GM21528 (cell line): ENCODE results near the gene SPOCK1.

Source experiments
- ATAC-seq: cut with Tn5 transposase; IDR thresholded peaks from one replicate; pipeline ENCODE4 v1.9.1; 2021; ENCODE audit warnings: mild to moderate bottlenecking, moderate library complexity; ENCODE audit not compliant: unreplicated experiment, low FRiP score

SPOCK1 gene

GRCh38 chr5:137496919-137497318 is 2.2 kb downstream of the SPOCK1 start:
- no peak for ATAC-seq

GRCh38 chr5:137492331-137492730 is 6.8 kb downstream of the SPOCK1 start:
- no peak for ATAC-seq

- no peak for ATAC-seq
Measured at GRCh38 chr5:137491121-137491520, 8.0 kb downstream of the SPOCK1 start.

- ATAC-seq: no peak
Measured at GRCh38 chr5:137490591-137490990, 8.5 kb downstream of the SPOCK1 start.

- ATAC-seq: no peak
Measured at GRCh38 chr5:137488974-137489373, 10.2 kb downstream of the SPOCK1 start.

GRCh38 chr5:137488516-137488915 is 10.6 kb downstream of the SPOCK1 start:
- no peak for ATAC-seq

GRCh38 chr5:137487600-137487999 is 11.5 kb downstream of the SPOCK1 start:
- ATAC-seq: no peak

GRCh38 chr5:137486707-137487106 is 12.4 kb downstream of the SPOCK1 start:
- no peak for ATAC-seq

- no peak for ATAC-seq
Measured at GRCh38 chr5:137481596-137481995, 17.5 kb downstream of the SPOCK1 start.

- ATAC-seq: no peak
Measured at GRCh38 chr5:137478043-137478442, 21.1 kb downstream of the SPOCK1 start.

- no peak for ATAC-seq
Measured at GRCh38 chr5:137470921-137471220, 28.3 kb downstream of the SPOCK1 start.

- ATAC-seq: no peak
Measured at GRCh38 chr5:137470111-137470920, 28.8 kb downstream of the SPOCK1 start.

- ATAC-seq: no peak
Measured at GRCh38 chr5:137466889-137467288, 32.2 kb downstream of the SPOCK1 start.

- no peak for ATAC-seq
Measured at GRCh38 chr5:137465930-137466329, 33.2 kb downstream of the SPOCK1 start.

- no peak for ATAC-seq
Measured at GRCh38 chr5:137462816-137463520, 36.2 kb downstream of the SPOCK1 start.

GRCh38 chr5:137462265-137462590 is 36.9 kb downstream of the SPOCK1 start:
- ATAC-seq: no peak

GRCh38 chr5:137461391-137462264 is 37.5 kb downstream of the SPOCK1 start:
- ATAC-seq: no peak

- ATAC-seq: no peak
Measured at GRCh38 chr5:137454671-137455070, 44.5 kb downstream of the SPOCK1 start.

- no peak for ATAC-seq
Measured at GRCh38 chr5:137453483-137454080, 45.5 kb downstream of the SPOCK1 start.

- no peak for ATAC-seq
Measured at GRCh38 chr5:137450759-137451158, 48.4 kb downstream of the SPOCK1 start.

GRCh38 chr5:137448868-137449267 is 50.3 kb downstream of the SPOCK1 start:
- ATAC-seq: no peak
